Jurkat, Clone E6-1 (cell line): ENCODE results near the gene KCNC4. TPM values are rescaled to one million over a fixed set of nuclear protein-coding genes. Genes with fewer than 3 reads are reported as not detected.

Experiments
- DNase-seq: peaks from one replicate; pipeline ENCODE4 v3.0.0-alpha.2; 2011; ENCODE audit warnings: low read depth, low spot score
- H3K4me3 ChIP-seq: 2 replicates; pipeline ENCODE4 v1.5.1; 2011; ENCODE audit warnings: mild to moderate bottlenecking, low read length, control low read depth, moderate library complexity
- polyA plus RNA-seq: library from polyadenylated mRNA; unstranded; fragments of >200 nt; gene quantifications from one replicate; pipeline ENCODE4 v1.2.1, GENCODE V29; 2012; ENCODE audit warnings: missing spikeins; ENCODE audit not compliant: insufficient read length, insufficient read depth

KCNC4 gene
- polyA plus RNA-seq = 8.2 TPM

DNA sequence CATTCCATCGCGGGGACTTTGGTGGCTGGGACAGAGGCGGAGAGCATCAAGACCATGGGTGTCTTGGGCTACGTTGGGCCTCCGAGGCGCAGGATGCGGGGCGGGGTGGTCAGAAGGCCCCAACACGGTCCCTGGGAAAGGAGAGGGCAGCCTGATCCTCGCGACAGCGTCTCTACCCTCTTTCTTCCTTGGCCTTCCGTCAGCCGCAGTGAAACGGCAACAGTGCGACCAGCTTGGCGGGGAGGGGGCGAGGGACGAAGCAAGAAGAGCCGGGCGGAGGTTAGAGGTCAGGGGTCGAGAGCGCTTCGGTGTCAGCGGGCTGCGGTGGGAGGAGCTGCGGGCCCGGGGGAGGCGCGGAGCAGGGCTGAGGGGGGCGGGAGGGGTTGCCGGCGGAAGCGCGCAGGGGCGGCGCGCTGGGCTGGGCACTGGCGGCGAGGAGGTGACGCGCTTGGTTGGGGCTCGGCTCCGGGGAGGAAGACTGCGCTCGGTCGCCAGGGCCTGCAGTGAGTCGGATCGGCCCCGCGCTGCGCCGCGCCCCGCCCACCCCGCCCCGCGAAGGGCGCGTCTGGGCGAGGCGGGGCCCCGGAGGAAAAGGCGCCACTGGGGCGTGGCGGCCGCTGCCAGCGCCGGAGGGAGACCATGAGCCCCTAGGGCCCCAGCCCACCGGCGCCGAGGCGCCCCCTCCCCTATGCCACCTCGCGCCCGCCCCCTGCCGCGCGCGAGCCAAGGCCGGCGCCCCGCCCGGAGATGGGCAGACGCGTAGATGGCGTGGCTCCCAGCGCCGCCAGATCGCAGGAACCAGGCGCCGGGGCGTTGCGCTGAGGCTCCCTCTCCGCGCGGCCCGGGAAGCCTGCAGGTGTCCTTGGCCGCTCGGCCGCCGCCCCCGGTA lies at the start of gene KCNC4:
KCNC4 (plus strand) TSS at position 600 of the 889 bp plus-strand sequence. CDS start 1,186 bp downstream, outside the sequence.
- H3K4me3 ChIP-seq = peak within 1 kb of the TSS; percentile 64
- peak; percentile 84 for DNase-seq

DNA sequence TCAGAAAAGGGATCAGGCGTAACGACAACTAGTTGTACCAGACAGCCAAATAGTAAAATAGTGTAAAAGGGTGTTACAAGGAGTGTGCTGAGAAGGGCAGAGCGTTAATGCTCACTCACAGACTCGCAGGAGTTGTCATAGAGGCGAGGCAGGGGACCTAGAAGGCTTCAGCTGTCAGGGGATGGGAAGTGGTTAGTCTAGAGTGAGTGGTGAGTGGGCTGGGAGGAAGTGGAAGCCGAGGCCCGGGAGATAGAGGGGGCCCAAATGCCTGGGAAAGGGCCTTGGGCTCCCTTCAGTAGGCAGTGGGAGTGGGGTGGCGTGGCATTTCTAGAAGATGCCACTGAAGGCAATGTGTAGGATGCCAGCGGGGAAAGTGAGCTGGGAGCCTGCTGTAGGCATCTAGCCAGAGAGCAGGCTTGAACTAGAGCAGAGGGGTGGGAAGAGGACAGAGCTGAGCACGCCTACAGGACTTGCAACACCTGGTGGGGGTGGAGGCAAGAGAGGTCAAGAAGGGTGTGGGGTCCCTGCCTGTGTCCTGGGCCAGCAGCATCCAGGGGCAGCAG lies 49.5 kb upstream of the KCNC4 start:
- H3K4me3 ChIP-seq = no peak overlapping the region
- peak; percentile 24 for DNase-seq

DNA sequence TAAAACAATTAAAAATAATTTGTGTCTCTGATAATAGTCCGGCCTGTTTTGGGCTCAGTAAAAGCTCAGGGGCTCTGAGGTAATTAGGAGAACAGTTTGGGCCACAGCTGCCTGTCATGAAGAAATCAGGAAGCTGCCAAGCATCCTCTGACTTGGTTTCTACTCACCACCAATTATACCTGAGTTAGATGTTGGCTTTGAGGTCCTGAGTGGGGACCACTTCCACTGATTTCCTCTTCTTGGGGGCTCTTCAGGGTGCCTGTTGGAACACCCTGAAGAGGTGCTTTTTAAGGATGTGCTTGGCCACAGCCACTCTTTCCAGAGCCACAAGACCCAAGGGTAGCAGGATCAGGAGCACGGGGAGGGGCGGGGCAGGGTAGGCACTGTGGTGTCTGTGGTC lies 48.9 kb upstream of the KCNC4 start:
- H3K4me3 ChIP-seq = no peak overlapping the region
- DNase-seq = no peak

DNA sequence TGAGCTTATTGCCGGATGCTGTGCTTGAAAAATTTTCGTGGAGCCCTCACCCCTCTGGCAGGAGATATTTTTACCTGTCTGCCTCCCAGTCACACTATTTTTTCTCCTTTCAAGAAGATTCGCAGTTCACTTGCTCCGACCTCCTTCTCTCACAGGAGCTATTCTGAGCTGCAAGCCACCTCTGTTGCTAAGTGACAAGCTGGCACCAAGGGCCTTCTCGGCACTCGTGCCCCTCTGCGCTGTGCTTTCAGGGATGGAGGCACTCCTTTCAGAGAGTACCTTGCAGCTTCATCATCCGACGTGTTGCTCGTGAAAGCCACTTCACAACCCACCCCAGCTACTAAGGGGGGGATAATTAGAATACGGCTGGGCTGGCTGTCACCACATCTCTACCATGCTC lies 48.3 kb upstream of the KCNC4 start:
- no peak for DNase-seq

DNA sequence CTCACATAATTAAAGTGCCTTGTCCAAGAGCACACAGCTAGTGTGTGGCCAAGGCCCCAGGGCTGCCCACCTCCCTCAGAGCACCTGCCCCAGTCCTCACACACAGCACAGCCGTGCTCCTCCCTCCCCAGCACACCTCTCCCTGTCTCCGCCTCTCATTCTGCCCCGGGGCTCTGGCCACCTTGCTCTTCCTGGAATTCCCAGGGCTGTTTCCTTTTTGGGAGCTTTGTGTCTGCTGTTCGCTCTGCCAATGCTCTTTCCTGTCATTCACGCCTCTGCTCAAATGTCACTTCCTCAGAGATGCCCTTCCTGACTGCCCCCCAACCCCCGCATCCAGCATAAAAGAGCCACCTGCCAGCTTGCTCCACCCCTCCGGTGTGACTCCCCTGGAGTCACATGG lies 46.5 kb upstream of the KCNC4 start:
- H3K4me3 ChIP-seq = no peak overlapping the region
- DNase-seq = no peak

More for the DNA sequence above, 48.3 kb upstream of the KCNC4 start:
- no peak overlapping the region for H3K4me3 ChIP-seq

DNA sequence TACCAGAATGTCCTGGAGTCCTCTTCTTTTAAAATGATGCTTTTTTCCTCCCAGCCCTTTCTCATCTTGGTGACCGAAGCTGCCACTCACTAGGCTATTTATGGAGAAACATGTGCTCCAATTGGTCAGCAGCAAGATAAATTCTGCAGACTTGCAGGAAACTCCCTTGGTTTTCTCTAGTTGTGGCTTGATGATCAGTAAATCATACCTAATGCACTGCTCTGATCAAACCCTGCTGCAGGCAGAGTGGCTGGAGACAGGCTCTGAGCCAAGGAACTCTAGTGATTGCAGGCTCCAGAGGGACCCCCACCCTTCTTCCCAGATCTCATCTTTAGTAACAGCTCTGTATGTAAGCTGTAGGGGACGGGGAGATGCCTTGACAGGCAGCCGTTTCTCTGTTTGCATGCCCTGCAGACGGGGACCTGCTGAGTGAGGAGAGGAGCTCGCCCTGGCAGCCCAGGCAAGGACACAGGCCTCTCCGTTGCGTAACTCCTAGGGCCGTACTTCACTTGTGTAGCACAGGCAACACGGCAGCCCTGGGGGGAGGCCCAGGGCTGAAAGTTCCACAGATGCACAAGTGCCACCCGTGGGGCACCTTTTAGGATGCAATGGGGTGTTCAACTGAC lies 45.3 kb upstream of the KCNC4 start:
- DNase-seq = no peak

DNA sequence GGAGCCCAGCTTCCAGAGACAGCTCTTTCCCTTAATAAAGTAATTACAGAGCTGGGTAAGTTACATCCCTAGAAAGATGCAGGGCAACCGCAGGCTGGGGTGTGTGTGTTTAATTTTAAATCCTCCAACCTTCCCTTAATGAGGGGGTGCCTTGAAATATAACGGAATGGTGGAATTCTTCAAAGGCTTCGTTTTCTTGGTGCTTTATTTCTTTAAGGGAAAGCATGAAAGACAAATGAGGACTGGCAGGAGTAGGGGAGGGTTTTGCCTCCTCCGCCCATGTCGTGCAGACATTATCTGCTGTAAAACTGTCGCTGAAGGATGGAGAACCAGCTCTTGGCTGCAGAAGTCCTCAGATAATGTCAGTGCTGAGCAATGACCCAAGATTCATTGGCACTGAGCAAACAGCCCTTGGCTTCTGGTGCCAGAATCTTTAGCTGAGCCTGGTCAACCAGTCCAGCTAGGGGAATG lies 44.3 kb upstream of the KCNC4 start:
- no peak for DNase-seq
- H3K4me3 ChIP-seq = no peak overlapping the region

More for the DNA sequence above, 45.3 kb upstream of the KCNC4 start:
- no peak overlapping the region for H3K4me3 ChIP-seq

DNA sequence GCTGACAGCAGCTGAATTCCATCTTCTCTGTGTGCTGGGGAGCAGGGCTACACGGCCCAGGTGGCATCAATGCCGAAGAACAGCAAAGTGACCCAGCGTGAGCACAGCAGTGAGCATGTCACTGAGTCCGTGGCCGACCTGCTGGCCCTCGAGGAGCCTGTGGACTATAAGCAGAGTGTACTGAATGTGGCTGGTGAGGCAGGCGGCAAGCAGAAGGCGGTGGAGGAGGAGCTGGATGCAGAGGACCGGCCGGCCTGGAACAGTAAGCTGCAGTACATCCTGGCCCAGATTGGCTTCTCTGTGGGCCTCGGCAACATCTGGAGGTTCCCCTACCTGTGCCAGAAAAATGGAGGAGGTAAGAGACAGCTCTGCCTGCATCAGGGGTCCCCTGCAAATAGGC lies 43.3 kb upstream of the KCNC4 start:
- no peak for DNase-seq
- no peak overlapping the region for H3K4me3 ChIP-seq

DNA sequence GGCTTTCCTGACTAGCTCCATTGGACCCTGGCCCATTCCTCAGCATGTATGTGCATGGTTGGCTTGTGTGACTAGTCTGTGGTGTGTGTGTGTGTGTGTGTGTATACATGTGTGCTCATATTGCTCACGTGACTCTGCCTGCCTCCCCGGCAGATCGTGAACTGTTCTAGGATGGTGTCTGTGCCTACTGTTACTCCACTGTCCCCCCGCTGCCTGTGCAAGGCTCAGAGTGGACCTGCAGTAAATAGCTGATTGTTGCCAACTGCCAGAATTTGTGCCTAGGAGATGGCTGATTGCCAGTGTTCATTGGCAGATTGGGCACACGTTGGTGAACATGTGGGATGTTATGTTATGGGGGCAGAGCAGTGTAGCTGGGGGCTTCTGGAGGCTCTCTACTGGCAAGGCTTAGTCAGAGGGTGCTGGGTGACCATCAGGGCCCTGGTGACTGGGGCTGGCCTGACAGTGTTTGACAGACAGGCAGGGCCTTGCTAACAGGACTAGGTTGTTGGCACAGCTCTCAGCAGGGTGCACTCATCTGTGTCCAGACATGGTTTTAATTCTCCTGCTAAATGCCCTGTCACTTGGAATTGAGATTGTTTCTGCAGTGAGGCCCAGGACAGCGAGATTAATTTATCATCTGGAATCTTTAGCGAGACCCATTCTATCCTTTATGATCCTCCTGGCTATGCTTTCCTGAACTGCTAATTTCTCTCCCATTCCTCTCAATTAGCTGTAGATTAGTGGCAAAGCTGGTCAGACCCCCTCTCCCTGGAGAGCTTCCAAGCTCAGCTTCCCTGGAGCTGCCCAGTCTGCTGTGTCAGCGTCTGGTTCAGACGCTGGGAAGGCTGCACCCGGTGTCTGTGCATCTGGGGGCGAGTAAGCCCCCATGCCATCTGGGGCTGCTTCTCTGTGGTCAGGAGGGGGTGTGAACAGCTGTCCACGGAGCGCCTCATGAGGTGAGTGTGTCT lies 39.1 kb upstream of the KCNC4 start:
- no peak for DNase-seq
- H3K4me3 ChIP-seq = no peak overlapping the region

DNA sequence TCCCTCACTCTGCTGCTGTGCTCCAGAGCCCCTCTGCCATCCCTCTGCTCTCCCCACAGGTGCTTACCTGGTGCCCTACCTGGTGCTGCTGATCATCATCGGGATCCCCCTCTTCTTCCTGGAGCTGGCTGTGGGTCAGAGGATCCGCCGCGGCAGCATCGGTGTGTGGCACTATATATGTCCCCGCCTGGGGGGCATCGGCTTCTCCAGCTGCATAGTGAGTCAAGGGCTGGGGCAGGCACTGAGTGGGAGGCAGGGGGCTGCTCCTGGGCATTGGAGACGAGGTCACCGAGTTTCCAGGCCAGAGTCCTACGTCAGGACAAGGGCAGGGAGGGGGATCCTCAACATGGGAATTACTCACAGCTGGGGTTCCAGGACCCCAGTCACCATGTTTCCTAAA lies 38.1 kb upstream of the KCNC4 start:
- DNase-seq = no peak
- no peak overlapping the region for H3K4me3 ChIP-seq

DNA sequence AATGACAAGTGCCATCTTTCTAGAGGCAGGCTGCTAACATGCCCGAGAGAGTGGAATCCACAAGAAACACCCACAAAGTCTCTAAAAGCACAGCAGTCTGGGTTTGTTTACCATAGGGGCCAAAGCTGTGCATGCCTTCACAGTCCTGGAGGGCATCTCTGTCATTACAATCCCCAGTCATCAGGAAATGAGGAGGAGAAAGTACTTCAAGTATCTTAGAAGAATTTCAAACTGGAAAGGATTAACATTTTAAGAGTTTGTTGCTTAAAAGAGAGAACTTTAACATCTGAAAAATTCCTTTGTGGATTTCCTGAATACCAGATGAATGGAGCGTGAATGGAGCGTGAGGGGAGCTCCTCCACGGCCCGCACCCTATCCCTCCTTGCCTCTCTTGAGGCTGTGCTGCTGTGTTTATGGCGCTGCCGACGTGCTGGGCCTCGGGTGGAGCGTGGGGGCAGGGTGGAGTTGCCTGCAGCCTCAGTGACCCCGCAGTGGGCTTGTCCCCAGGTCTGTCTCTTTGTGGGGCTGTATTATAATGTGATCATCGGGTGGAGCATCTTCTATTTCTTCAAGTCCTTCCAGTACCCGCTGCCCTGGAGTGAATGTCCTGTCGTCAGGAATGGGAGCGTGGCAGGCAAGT lies 36.5 kb upstream of the KCNC4 start:
- H3K4me3 ChIP-seq = no peak overlapping the region
- DNase-seq = no peak

DNA sequence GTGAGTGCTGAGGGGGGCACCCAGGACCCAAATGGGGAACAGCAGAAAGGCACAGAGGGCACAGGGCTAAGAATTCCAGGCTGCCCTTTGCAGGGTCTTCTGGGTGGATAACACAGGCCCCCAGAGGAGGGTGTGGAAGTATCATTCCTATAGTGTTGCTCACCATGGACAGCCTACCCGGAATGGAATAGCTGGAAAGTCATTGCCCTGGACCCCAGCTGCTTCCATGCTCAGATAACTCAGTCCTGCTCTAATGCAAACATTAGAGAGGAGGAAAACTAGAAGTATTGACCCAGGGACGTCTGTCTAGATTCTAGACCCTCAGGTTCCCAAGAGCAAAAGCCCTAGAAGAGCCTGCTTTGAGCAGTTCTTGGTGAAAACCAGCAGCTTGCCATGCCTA lies 35.2 kb upstream of the KCNC4 start:
- no peak for DNase-seq

DNA sequence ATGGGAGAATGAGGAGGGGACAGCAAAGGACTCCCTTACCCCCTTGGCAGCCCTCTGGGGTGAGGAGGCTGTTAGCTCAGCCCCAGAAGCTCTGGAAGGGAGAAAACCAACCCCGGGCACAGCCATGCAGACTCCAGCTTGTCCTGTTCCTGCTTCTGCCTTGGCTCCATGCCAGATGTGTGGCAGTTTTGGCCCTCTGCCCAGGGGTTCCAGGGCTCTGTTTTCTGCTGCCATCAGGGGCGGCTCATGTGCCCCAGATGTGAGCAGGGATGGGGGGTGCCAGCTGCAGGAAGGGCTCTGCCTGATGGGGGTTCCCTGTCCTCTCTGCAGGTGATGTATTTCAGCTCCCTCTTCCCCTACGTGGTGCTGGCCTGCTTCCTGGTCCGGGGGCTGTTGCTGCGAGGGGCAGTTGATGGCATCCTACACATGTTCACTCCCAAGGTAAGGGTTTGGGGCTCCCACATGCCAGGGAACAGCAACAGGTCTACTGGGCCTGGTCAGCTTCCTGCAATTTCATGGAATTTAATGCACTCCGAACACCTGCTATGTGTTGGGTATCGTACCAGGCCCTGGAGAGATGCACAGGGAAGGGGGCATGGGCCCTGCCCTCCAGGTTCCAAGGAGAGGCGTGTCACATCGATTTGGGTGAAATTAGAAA lies 33.7 kb upstream of the KCNC4 start:
- no peak for DNase-seq
- no peak overlapping the region for H3K4me3 ChIP-seq

More for the DNA sequence above, 35.2 kb upstream of the KCNC4 start:
- no peak overlapping the region for H3K4me3 ChIP-seq

DNA sequence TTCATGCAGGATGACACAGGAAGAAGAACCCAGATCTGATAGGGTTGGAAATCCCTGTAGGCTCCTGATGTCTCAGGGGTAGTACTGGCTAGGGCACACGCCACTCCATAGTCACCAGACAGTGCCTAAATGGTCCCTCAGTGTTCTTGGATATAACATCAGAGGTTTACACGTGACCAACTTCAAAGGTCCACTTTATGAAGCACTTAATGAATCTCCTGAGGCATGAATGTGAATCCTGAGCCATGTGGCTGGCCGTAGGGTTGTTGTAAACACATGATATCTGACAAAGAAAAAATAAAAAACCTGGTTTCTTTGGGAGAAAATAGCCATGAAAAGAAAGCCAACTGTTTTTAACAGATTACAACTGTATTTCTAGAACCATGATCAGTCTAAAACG lies 32.3 kb upstream of the KCNC4 start:
- DNase-seq = no peak
- no peak overlapping the region for H3K4me3 ChIP-seq

DNA sequence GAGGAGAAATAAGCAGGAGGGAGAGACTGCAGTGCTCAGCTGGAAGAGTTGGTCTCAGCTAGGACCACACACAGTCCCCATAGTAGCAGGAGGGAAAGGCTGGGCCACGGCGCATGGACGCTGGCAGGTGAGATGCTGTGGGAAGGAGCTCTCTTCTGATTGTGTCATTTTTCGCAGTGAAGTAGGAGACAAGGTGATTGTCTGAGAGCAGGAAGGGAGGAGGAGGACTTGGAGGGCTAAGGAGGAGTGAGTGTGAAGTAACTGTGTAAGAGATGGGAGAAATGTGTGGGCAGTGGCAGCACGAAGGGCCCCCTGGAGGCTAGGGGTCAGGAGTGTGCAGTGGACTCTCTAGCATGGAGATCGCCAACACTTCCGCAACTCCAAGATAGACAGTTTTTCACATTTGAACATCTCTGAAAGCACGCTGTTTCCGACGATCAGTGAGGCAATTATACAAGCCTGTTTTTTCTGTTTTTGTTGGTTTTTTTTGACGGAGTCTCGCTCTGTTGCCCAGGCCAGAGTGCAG lies 26.4 kb upstream of the KCNC4 start:
- DNase-seq = no peak
- no peak overlapping the region for H3K4me3 ChIP-seq

DNA sequence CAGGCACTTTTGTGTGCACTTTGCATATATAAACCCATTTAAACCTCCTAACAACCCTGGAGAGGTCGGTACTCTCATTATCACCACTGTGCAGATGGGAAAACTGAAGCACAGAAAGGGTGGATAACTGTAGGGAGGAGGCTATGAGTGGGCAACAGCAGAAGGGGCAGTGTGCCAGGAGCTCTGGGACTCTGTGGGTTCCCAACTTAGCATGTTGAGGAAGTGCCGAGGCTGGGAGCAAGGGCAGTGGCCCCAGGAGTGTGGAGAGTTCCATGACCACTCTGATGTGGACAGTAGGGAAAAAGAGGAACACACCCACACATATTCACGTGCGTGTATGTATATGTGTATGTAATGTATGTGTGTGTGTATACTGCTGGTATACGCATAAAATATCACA lies 25.7 kb upstream of the KCNC4 start:
- no peak overlapping the region for H3K4me3 ChIP-seq
- DNase-seq = no peak

DNA sequence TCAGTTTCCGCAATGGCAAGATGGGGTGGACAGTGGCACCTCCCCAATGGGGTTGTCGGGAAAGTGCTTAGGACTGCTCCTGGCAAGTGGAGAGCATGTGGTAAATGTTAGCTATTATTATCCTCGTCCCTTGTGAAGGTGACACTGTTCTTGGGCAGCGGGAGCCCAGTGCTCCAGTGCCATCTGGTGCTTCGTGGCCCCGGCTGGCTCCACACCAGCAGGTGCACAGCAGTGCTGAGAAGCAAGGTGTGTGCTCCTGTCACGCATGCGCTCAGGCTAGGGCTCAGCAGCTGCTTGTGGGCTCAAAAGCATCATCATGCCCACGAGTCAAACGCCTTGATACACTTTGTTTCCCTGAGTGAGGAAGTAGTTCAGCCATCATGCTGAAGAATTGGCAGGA lies 24.9 kb upstream of the KCNC4 start:
- no peak for DNase-seq
- H3K4me3 ChIP-seq = no peak overlapping the region

DNA sequence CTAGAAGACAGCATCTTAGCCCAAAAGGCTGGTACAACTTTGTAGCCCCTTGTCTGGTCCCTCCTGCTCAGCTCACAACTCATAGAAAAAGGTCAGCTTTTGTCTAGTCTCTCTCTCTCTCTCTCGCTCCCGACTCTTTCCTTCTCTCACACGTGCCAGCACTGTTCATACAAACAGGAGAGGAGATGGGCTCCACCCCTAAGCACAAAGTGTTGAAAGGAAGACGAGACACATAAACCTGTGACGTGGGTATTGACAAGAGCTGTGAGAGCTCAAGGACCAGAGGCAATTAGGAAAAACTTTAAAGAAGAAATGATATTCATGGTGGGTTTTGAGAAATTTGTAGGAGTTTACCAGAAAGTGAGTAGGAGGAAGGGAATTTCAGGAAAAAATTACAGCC lies 23.6 kb upstream of the KCNC4 start:
- H3K4me3 ChIP-seq = no peak overlapping the region
- DNase-seq = no peak
